HCT116 (cell line): Measurements from ENCODE around the gene PWWP2B. TPM values are rescaled to one million over a fixed set of nuclear protein-coding genes. Genes with fewer than 3 reads are reported as not detected.
A peak's percentile ranks its signal among the peaks of the same experiment; 100 is the strongest.

Experiments used
- ATAC-seq: fragments of 200-7000 bp; cut with Tn5 transposase; 2 replicates; pipeline ENCODE4 v1.9.1; 2020; ENCODE audit warnings: mild to moderate bottlenecking, moderate library complexity
- BruUV-seq: library from RNA; stranded (reverse); fragments of 400-500 nt; replicated peaks from 2 replicates; lab custom pipeline; 2021; lab: Mats Ljungman, UMichigan
- CTCF ChIA-PET: fragments of 300-600 bp; sonication (Branson Sonifier 250); formaldehyde crosslinking; loops from one replicate; lab custom pipeline; 2021; ENCODE audit warnings: antibody characterized with exemption; lab: Charles Lee
- POLR2A ChIA-PET: fragments of 300-600, 350-600 bp; sonication (Branson Sonifier 250); formaldehyde crosslinking; loops from one replicate; lab custom pipeline; 2021; ENCODE audit warnings: antibody characterized with exemption; lab: Charles Lee
- RAD21 ChIA-PET, 2 experiments: fragments of 300-600 bp; sonication (Branson Sonifier 250); formaldehyde crosslinking; loops; one replicate each; lab custom pipeline; 2023; ENCODE audit warnings: low total read pairs in 2 of 2; ENCODE audit not compliant: uncharacterized antibody in 2 of 2, unreplicated experiment in 2 of 2, low non-redundant PET in 1 of 2; lab: Charles Lee
- DNase-seq: peaks from one replicate; pipeline ENCODE4 v3.0.0-alpha.2; 2010; ENCODE audit warnings: low read depth, low spot score
- H2AFZ ChIP-seq: fragments of 200-600 bp; shearing (Covaris generic), sonication (generic); 2 replicates; pipeline ENCODE4 v1.6.1; 2017; ENCODE audit warnings: low read depth, mixed run types, mixed read lengths, antibody characterized with exemption, low read length; ENCODE audit not compliant: poor library complexity, severe bottlenecking
- H3K27ac ChIP-seq: 2 replicates; pipeline ENCODE4 v1.5.1; 2012; ENCODE audit warnings: low read depth, low read length
- H3K27me3 ChIP-seq: fragments of 200-600 bp; sonication (generic); 2 replicates; pipeline ENCODE4 v1.6.1; 2016; ENCODE audit warnings: mixed run types, low read length, mixed read lengths; ENCODE audit not compliant: insufficient read depth
- H3K36me3 ChIP-seq, 2 experiments: fragments of 200-500 bp in 1 of 2; fragments of 200-600 bp in 1 of 2; sonication (Bioruptor generic) in 1 of 2; sonication (generic) in 1 of 2; 2 replicates each; pipeline versions ENCODE4 v1.5.1 to v1.6.1; 2014 to 2016; ENCODE audit warnings: low read length in 2 of 2, inconsistent platforms in 1 of 2, mixed read lengths in 1 of 2, mixed run types in 1 of 2; ENCODE audit not compliant: insufficient read depth in 2 of 2, control insufficient read depth in 1 of 2
- H3K4me1 ChIP-seq, 2 experiments: fragments of 200-600 bp in 1 of 2; sonication (generic) in 1 of 2; 2 replicates each; pipeline versions ENCODE4 v1.5.1 to v1.6.1; 2012 to 2017; ENCODE audit warnings: low read length in 2 of 2, inconsistent platforms in 1 of 2, mild to moderate bottlenecking in 1 of 2, mixed read lengths in 1 of 2, mixed run types in 1 of 2, moderate library complexity in 1 of 2; ENCODE audit not compliant: insufficient read depth in 2 of 2, control insufficient read depth in 1 of 2
- H3K4me2 ChIP-seq: fragments of 200-600 bp; sonication (generic); 2 replicates; pipeline ENCODE4 v1.6.1; 2017; ENCODE audit warnings: mixed run types, low read length, mixed read lengths
- H3K4me3 ChIP-seq, 2 experiments: fragments of 200-600 bp in 1 of 2; sonication (generic) in 1 of 2; replicated peaks in 1 of 2; 2 replicates each; pipeline ENCODE4 v1.5.1; 2011 to 2016; ENCODE audit warnings: low read length in 2 of 2, control low read depth in 1 of 2, low read depth in 1 of 2, mild to moderate bottlenecking in 1 of 2, mixed read lengths in 1 of 2, mixed run types in 1 of 2
- H3K79me2 ChIP-seq: fragments of 200-600 bp; sonication (generic); 2 replicates; pipeline ENCODE4 v1.6.1; 2017; ENCODE audit warnings: mild to moderate bottlenecking, mixed run types, low read length, moderate library complexity, mixed read lengths; ENCODE audit not compliant: insufficient read depth
- H3K9ac ChIP-seq: fragments of 200-600 bp; sonication (generic); 2 replicates; pipeline ENCODE4 v1.6.1; 2016; ENCODE audit warnings: low read length, mixed read lengths
- H3K9me2 ChIP-seq: fragments of 200-600 bp; sonication (generic), shearing (Covaris generic); 2 replicates; pipeline ENCODE4 v1.6.1; 2017; ENCODE audit warnings: mixed run types, mild to moderate bottlenecking, moderate library complexity; ENCODE audit not compliant: insufficient read depth
- H3K9me3 ChIP-seq, 2 experiments: fragments of 200-500 bp in 1 of 2; fragments of 200-600 bp in 1 of 2; sonication (Bioruptor generic) in 1 of 2; sonication (generic) in 1 of 2; 2 replicates each; pipeline ENCODE4 v1.6.1; 2014 to 2017; ENCODE audit warnings: low read length in 2 of 2, mixed read lengths in 2 of 2, inconsistent platforms in 1 of 2, low read depth in 1 of 2, mild to moderate bottlenecking in 1 of 2, mixed run types in 1 of 2, moderate library complexity in 1 of 2; ENCODE audit not compliant: control insufficient read depth in 1 of 2, insufficient read depth in 1 of 2
- H4K20me1 ChIP-seq: fragments of 200-600 bp; sonication (generic), shearing (Covaris generic); 2 replicates; pipeline ENCODE4 v1.6.1; 2017; ENCODE audit warnings: mixed run types, mild to moderate bottlenecking, moderate library complexity; ENCODE audit not compliant: insufficient read depth
- EZH2 ChIP-seq: fragments of 200-600 bp; sonication (generic); IDR thresholded peaks from 2 replicates; pipeline ENCODE4 v1.6.1; 2017; ENCODE audit warnings: antibody characterized with exemption, mixed run types
- EZH2phosphoT487 ChIP-seq: fragments of 200-600 bp; IDR thresholded peaks from 2 replicates; pipeline ENCODE4 v1.6.1; 2018; ENCODE audit warnings: antibody characterized with exemption, borderline replicate concordance
- FOSL1 ChIP-seq: IDR thresholded peaks from 2 replicates; pipeline ENCODE4 v1.6.1; 2012; ENCODE audit warnings: low read depth
- JUND ChIP-seq: IDR thresholded peaks from 2 replicates; pipeline ENCODE4 v1.6.1; 2012
- POLR2AphosphoS5 ChIP-seq: IDR thresholded peaks from 2 replicates; pipeline ENCODE4 v1.6.1; 2011; ENCODE audit warnings: mild to moderate bottlenecking, low read depth, low read length, moderate library complexity
- RAD21 ChIP-seq: IDR thresholded peaks from 2 replicates; pipeline ENCODE4 v1.6.1; 2012; ENCODE audit warnings: low read depth, mild to moderate bottlenecking
- SRF ChIP-seq: IDR thresholded peaks from 2 replicates; pipeline ENCODE4 v1.6.1; 2012; ENCODE audit warnings: low read depth
- TCF7L2 ChIP-seq: IDR thresholded peaks from 2 replicates; pipeline ENCODE4 v1.7.0; 2011; ENCODE audit warnings: borderline replicate concordance, inconsistent platforms; ENCODE audit not compliant: insufficient read depth, insufficient read length; ENCODE audit errors: extremely low read depth
- intact Hi-C: fragments of 100-400 bp; cut with micrococcal nuclease; formaldehyde crosslinking; loops from 2 replicates; pipeline ENCODE4 v1.10.0; 2022
- total RNA-seq: library from RNA; stranded (reverse); gene quantifications from one replicate; pipeline ENCODE4 v1.2.1, GENCODE V29; 2021; ENCODE audit not compliant: unreplicated experiment
- TF ChIP-seq, protein P1 (sequence below): IDR thresholded peaks from 2 replicates; pipeline ENCODE4 v1.6.1; 2012
- TF ChIP-seq, protein P2 (sequence below): IDR thresholded peaks from 2 replicates; pipeline ENCODE4 v1.6.1; 2011; ENCODE audit warnings: mild to moderate bottlenecking, low read length, moderate library complexity; ENCODE audit not compliant: insufficient replicate concordance; ENCODE audit errors: extremely low read depth
- TF ChIP-seq, protein P3 (sequence below): IDR thresholded peaks from 2 replicates; pipeline ENCODE4 v1.6.1; 2012

The PWWP2B gene
- total RNA-seq, 1 experiment from 2014 or later: 13.9 TPM

DNA sequence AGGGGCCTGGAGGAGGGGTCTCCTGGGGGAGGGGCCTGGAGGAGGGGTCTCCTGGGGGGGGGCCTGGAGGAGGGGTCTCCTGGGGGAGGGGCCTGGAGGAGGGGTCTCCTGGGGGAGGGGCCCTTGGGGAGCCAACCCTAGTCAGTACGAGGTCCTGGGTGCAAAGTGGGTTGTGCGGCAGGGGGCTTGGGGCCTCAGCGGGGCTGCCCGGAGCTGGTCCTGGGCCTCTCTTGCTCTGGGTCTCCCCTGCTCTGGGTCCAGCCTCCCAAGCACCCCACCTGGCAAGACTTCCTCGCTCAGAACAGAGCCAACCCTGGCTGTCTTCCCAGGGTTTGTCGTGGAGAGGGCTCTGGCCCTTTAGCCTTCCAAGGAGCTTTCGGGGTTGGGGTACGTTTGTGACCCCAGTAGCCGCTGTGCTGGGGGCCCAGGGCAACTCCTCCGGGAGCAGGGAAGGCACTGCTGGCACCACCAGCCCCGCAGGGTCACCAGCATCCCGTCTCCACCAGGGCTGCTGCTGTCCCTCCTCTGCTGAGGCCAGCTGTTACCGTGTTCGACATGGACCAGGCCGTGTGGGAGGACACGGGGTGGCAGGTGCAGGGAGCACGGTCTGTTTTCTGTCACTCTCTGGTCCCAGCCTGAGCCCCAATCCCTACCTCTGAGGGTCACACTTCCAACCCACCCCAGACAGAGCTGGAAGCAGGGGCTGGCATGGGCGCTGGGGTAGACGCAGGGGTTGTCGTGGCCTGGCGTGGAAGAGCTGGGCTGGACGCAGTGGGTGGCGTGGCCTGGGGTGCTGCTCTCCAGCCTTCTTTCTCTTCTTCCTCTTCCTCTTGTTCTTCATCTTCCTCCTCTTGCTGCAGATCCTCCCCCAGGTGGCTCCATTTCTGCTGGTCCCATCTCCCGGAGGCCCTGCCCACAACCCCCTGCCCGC is 22.8 kb downstream of the PWWP2B start:
- H4K20me1 ChIP-seq: no peaks in the 10 kb centered on the region
- ChIA-PET CTCF (no interaction called here), RAD21 (no interaction called here), POLR2A (interaction anchor here (1.2 kb wide), 1 partner anchor 10 kb away, joined by 10 read pairs; no protein-coding TSS in a partner anchor)
- TF ChIP-seq, protein P1, sequence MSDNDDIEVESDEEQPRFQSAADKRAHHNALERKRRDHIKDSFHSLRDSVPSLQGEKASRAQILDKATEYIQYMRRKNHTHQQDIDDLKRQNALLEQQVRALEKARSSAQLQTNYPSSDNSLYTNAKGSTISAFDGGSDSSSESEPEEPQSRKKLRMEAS: no peak
- no peak overlapping the region for H3K9ac ChIP-seq
- ATAC-seq: no peak
- no TSS peak for BruUV-seq
- 0 out of 2 replicates have a peak overlapping the region, but pooled peaks have one; percentile 70 for H3K4me2 ChIP-seq
- no peaks in the 10 kb centered on the region for H3K27me3 ChIP-seq
- H3K79me2 ChIP-seq: peaks cover 12% of the 10 kb centered on the region; the same call in 1 of the 2 replicates
- no peaks in the 10 kb centered on the region for H3K9me3 ChIP-seq
- no peak overlapping the region for H2AFZ ChIP-seq
- H3K36me3 ChIP-seq: peaks cover 0 to 6% of the 10 kb centered on the region in 2 experiments; a peak in 1 of 4 replicates
- no peak overlapping the region for H3K4me3 ChIP-seq
- H3K27ac ChIP-seq: peak overlapping the region; percentile 82
- intact Hi-C loops: no loop called here
- DNase-seq: no peak
- peaks cover 33 to 42% of the 10 kb centered on the region in 2 experiments for H3K4me1 ChIP-seq
- H3K9me2 ChIP-seq: no peaks in the 10 kb centered on the region

DNA sequence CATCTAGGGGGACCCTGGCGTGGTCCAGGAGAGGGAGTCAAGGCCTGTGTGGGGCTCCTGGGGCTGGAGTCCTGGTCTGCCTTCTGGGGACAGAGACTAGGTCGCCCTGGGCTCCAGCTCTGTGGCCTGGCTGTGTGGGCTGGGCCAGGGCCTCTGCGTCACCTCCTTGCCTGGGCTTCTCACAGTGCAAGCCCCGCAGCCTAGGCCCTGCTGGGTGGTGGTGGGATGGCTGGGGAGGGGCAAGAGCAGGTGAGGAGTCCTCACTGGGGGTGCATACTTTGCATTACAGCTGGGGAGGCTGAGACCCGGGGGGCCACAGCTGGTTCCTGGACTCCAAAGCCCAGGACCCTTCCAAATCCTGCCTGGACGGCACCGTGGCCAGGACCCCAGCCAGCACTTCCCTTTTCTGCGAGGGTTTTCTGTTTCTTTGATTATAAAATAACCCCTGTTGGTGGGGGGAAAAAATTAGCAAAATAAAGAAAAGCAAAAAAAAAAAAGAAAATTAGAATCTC is 23.5 kb downstream of the PWWP2B start:
- H3K4me2 ChIP-seq: peak overlapping the region; percentile 70
- H3K9me2 ChIP-seq: no peaks in the 10 kb centered on the region
- no peaks in the 10 kb centered on the region for H3K9me3 ChIP-seq
- no peak for DNase-seq
- H3K9ac ChIP-seq: peak overlapping the region; percentile 55
- H3K27me3 ChIP-seq: no peaks in the 10 kb centered on the region
- H2AFZ ChIP-seq: no peak overlapping the region
- H3K4me1 ChIP-seq: peaks cover 33 to 42% of the 10 kb centered on the region in 2 experiments
- ChIA-PET CTCF (no interaction called here), POLR2A (interaction anchor here (0.8 kb wide), 1 partner anchor 26 kb away, joined by 3 read pairs; no protein-coding TSS in a partner anchor), RAD21 (no interaction called here)
- peaks cover 7% of the 10 kb centered on the region; the same call in 1 of the 2 replicates for H3K79me2 ChIP-seq
- peak overlapping the region in 1 of 2 experiments; percentile 33; a peak in 1 of 4 replicates for H3K4me3 ChIP-seq
- peaks cover 0 to 1% of the 10 kb centered on the region in 2 experiments; a peak in 1 of 4 replicates for H3K36me3 ChIP-seq
- intact Hi-C loops: no loop called here
- peak overlapping the region; percentile 82 for H3K27ac ChIP-seq
- BruUV-seq: no TSS peak
- no peaks in the 10 kb centered on the region for H4K20me1 ChIP-seq
- ATAC-seq: no peak
- TF ChIP-seq JUND: no peak
- TF ChIP-seq RAD21: no peak
- no peak for TF ChIP-seq SRF
- TF ChIP-seq, protein P2, sequence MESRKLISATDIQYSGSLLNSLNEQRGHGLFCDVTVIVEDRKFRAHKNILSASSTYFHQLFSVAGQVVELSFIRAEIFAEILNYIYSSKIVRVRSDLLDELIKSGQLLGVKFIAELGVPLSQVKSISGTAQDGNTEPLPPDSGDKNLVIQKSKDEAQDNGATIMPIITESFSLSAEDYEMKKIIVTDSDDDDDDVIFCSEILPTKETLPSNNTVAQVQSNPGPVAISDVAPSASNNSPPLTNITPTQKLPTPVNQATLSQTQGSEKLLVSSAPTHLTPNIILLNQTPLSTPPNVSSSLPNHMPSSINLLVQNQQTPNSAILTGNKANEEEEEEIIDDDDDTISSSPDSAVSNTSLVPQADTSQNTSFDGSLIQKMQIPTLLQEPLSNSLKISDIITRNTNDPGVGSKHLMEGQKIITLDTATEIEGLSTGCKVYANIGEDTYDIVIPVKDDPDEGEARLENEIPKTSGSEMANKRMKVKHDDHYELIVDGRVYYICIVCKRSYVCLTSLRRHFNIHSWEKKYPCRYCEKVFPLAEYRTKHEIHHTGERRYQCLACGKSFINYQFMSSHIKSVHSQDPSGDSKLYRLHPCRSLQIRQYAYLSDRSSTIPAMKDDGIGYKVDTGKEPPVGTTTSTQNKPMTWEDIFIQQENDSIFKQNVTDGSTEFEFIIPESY: no peak
- no peak for TF ChIP-seq EZH2
- no peak for TF ChIP-seq FOSL1
- TF ChIP-seq, protein P3, sequence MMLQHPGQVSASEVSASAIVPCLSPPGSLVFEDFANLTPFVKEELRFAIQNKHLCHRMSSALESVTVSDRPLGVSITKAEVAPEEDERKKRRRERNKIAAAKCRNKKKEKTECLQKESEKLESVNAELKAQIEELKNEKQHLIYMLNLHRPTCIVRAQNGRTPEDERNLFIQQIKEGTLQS: no peak
- TF ChIP-seq TCF7L2: no peak
- no peak for TF ChIP-seq POLR2AphosphoS5
- no peak for TF ChIP-seq EZH2phosphoT487
